GM18858 (cell line): ENCODE results near the gene TBC1D22B.
A peak's percentile ranks its signal among the peaks of the same experiment; 100 is the strongest.

Experiments used
- ATAC-seq: cut with Tn5 transposase; IDR thresholded peaks from one replicate; pipeline ENCODE4 v1.9.1; 2021; ENCODE audit not compliant: unreplicated experiment

TBC1D22B gene, protein sequence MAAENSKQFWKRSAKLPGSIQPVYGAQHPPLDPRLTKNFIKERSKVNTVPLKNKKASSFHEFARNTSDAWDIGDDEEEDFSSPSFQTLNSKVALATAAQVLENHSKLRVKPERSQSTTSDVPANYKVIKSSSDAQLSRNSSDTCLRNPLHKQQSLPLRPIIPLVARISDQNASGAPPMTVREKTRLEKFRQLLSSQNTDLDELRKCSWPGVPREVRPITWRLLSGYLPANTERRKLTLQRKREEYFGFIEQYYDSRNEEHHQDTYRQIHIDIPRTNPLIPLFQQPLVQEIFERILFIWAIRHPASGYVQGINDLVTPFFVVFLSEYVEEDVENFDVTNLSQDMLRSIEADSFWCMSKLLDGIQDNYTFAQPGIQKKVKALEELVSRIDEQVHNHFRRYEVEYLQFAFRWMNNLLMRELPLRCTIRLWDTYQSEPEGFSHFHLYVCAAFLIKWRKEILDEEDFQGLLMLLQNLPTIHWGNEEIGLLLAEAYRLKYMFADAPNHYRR

DNA sequence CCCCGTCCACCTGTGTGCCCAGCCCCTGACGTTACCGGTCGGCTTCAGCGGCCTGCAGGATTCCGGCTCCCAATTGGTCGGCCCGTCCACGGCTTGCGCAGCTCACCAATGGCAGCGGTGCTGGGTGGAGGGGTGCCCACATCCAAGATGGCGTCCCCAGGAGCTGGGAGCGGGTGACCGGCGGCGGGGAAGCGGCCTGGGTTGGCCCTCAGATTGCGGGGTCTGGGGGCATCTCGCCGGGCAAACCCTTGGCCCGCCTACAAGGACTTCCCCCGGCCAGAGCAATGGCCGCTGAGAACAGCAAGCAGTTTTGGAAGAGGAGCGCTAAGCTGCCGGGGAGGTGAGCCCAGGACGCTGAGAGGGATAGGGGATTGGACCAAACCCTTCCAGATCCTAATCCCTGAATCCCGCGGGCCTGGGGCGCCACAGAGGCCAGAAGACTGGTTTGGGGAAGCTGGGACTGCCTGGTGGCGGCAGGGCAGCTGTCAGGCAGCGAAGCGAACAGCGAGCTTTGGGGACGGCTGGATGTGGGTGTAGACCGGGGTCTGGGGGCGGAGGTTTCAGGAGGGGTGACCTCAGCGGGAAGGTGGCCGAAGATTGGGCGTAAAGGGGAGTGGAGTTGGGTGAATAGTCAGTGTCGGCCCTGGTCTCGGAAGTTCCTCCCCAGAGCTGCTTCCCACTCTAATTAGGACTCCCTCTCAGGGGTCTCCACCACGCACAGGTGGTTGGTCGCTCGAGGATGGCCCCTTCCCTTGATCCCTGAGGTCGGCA, at the start of gene TBC1D22B, which contains the start of gene TMEM217:
Gene TBC1D22B (plus strand): TSS at position 139 of the 771 bp plus-strand sequence. CDS start 146 bp downstream, at position 285.
Gene TMEM217 (minus strand): TSS at position 511 of the 771 bp plus-strand sequence. CDS start 39,114 bp downstream, outside the sequence.
- peak; percentile 72 for ATAC-seq

DNA sequence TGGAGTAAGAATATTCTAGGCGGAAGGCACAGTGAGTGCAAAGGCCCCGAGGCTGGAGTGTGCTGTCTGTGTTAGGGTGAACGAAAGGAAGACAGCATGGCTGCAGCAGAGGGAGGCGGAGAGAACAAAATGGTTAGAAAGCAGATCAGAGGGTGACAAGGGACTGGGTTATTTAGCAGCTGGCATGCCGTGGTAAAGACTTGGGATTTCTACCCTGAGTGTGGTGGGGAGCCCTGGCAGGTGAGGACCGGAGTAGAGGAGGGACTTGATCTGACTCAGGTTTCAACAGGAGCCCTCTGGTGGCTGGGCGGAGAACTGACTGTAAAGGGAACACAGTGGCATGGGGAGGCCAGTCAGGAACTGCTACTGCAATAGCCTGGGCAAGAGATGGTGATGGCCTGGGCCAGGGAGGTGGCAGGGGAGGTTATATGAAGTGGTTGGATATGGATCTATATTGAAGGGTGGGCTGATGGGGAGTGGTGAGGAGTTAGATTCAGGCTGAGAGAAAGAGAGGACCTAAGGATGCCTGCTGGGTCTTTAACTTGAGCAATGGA, 49.6 kb upstream of the TBC1D22B start:
- ATAC-seq, result no peak

DNA sequence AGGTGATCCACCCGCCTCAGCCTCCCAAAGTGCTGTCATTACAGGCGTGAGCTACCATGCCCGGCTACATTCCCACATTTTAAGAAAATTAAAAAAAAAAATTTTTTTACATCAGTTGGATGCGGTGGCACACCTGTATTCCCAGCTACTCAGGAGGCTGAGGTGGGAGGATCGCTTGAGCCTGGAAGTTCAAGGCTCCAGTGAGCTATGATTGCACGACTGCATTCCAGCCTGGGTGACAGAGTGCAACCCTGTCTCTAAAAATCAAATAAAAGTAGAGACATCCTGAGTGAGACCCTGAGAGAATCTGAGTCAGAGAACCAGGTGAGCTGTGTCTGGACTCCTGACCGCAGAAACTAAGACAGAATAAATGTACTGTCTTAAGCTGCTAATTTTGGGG, 48.8 kb upstream of the TBC1D22B start:
- ATAC-seq, result no peak

DNA sequence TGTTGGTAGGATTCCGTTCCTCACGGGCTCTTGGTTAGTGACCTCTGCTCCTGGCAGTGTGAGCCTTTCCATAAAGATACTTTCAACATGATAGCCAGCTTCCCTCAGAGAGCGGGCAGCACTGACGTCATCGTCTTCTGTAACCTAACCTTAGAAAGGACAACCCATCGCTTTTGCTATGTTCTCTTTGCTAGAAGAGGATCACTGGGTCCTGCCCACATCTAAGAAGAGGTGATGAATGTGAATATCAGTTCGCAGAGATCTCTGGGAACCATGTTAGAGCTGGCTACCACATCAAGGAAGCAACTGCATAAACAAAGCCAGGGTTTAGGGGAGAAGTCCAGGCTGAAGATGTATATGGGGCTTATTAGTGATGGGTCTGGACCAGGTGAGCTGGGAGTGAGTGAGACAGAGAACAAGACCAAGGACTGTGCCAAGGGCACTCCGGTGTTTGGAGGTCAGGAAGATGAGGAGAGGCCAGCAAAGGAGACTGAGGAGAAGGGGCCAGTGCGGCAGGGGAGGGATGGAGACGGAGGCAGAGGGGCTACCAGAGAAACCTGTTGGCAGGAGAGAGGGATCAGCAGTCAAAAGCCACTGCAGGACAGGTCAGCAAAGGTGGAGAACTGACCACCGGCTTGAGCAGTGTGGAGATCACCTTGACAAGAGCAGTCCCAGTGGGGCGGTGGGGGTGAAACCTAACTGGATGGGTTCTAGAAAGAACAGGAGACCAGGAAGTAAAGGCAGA, 47.9 kb upstream of the TBC1D22B start:
- ATAC-seq, result no peak

DNA sequence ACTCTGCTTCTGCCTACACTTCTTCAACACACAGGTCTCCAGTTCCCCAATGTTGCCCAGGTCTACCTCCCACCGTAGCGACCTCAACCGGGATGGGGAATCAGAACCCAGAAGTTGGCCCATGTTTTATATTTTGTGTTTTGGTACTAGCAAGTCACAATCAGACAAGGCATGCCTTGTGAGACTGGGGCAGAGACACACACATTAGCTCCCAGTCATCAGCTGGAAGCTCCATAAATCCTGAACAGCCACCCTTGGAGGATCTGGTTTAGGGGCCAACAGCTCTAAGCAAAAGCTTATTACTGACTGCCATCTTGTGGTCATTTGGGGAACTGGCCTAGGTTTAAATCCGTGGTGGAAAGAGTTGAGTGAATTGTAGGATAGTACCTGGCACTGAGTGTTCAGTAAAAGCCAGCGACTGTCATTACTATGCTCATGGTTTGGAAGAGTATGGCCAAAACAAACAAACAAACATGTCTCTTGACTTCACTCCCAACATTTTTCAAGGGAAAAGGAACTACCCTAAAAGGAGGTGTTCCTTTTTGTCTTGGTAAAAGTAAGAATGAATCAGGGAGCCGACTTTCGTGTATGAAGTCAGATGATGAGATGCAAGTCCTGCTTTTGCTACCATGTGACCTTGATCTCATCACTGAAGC, 47.1 kb upstream of the TBC1D22B start:
- no peak for ATAC-seq

DNA sequence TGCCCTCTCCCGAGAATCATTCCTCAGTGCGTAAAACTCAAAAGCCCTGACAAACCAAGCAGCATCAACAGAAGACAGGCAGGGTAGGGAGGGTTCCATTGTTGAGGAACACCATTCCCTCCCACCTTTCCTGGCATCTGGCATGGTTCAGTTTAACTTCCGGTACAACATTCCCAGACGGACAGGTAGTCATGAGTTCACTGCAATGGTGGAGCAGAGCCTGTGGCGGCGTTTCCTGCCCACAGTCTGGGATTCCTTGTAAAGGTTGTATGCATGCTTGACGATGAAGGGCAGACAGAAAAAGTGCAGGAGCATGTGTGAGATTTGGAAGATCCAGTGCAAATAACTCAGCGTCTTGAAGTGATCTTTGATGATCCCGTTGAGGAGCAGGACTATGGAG, 45.3 kb upstream of the TBC1D22B start:
- no peak for ATAC-seq

DNA sequence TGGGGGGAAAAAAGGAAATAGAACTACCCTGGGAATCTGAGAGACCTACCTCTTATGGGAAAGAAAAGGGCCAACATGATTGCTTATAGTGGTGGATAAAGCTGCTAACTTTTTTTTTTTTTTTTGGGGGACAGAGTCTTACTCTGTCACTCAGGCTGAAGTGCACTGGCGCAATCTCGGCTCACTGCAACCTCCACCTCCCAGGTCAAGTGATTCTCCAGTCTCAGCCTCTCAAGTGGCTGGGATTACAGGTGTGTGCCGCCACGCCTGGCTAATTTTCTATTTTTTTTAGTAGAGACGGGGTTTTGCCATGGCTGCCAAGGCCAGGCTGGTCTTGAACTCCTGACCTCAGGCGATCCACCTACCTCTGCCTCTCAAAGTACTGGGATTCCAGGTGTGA, 39.5 kb upstream of the TBC1D22B start:
- no peak for ATAC-seq

DNA sequence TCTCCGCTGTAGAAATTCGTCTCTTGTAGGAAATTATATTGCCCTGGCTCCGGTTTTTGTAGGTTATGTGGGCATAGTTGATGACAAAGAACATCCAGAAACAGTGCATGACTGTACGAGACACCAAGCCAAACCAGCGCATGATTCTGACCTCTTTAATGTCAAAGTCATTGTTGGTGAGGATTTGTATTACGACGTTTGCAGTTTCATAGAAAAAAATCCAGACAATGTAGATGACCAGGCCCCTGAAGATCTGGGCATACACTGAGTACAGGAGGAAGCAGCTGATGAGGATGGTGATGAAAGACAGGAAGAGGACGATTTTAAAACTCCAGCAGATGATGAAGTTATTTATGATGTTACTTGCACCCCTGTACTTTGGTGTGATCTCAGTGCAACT, 39.1 kb upstream of the TBC1D22B start:
- ATAC-seq, result no peak

DNA sequence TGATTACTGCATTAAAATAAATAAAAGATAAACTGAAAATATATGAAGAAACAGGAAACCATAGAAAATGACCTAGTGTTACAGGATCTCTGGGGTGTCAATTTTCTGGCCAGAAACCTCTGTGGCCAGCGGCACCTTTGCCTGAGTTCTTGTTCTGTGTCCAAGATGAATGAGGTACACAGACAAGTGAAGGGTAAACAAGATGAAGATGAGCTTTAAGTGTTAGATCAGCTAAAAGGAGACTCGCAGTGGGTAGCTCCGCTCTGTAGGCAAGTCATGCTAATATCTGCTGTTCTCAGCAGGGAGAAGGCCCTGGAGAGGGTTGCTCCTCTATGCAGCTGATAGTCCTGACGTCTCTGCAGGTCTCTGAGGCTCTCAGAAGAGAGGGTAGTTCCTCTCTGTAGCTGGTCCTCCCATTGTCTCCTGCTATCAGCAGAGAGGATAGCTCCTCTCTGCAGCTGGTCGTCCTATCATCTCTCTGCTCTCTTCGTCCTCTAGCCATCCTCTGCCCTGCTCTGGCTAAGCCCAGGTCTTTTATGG, 35.9 kb upstream of the TBC1D22B start:
- no peak for ATAC-seq

DNA sequence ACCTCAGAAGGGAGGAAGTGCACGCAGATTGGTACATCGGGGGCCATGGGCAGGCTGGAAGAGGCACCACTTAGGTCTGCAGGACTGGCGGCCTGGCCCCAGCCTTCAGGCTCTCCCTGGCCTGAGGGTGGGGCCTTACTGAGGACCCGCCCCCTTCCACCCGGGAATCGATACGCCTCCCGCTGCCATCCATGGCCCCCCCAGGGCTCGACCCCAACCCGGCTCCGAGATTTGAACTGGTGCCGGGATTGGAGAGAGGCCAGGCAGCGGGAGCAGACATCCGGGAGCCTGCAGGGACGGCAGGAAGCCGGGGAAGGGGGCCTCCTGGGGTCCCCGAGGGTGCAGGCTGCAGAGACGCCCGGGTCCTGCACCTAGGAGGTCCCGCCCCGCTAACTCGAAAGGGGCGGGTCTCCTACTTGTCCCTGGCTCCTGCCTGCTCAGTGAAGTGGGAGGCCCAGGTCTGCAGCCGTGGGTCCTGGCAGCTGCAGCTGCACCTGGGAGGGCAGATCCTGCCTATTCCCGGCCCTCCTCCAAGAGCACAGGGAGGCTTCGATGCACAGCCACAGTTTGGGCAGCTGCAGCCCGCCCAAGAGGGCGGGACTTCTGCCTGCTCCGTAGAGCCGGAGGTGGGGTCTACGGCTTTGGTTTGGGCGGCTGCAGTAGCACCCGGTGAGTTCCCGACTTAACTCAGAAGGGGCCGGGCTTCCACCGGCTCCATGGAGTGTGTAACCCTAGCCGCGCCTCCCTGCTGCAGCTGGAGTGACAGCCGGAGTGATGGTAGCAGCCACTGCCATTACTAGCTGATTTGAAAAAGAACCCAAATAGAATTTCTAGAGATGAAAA, 35.2 kb upstream of the TBC1D22B start:
- peak; percentile 72 for ATAC-seq

DNA sequence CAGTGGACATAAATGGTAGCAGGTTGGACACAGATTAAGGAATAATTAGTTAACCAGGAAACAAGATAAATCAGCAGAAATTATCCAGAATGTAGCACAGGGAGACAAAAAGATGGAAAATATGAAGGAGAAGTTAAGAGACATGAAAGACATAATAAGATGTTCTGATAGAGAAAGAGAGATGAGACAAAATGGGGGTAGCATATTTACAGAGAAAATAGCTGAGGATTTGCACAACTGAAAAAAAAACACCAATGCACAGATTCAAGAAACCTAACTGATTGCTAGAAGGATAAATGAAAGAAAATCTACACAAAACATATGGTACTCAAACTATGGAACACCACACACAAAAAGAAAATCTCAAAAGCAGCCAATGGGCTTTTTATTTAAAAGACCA, 34.6 kb upstream of the TBC1D22B start:
- no peak for ATAC-seq

DNA sequence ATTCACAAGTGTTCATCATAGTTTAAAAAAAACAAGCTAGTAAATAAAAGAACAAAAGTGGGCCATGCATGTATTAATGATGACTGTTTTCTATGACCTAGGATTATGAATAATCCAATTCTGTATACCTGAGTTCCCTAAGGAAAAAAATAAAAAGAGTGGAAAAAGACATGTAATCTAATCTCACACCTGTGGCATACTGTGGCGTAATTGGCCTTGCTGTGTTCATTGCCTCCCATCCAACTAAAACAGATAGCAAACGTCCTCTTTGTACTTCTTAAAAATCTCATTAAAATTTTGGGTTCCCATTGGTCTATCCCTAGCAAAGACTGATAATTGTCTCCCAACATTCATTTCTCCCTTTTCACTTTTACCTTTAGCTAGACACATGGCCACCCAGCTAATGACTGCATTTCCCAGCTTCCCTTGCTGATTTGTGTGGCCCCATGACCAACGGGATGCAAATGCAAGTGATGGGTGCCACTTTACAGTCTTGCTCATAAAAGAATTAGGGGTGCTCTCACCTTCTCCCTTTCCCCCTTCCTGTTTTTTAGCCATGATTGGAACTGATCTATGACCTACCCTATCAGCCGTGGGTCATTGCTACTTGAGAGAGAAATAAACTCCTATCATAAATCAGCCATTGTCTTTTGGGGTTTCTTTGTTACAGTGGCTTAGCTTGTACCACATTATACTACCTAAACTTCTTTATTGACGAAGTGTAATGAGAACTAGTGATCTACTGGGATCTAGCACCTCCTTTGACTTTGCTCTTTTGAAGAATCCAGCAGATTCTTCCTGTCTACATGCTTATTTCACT, 32.0 kb upstream of the TBC1D22B start:
- no peak for ATAC-seq

DNA sequence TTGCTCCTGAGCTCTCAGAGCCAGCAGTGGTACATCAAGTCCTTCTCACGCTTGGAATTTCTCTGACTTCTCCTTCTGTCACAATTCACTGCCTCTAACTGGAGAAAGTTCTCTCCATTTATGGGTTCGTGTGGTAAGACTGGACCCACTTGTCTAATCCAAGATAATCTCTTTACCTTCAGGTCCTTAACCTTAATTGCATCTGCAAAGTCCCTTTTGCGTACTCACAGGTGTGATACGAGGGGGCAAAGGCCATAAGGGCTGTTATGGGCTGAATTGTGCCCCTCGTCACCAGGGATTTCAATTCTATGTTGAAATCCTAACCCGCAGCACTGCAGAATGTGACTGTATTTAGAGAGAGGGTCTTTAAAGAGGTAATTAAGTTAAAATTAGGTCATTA, 27.5 kb upstream of the TBC1D22B start:
- no peak for ATAC-seq

DNA sequence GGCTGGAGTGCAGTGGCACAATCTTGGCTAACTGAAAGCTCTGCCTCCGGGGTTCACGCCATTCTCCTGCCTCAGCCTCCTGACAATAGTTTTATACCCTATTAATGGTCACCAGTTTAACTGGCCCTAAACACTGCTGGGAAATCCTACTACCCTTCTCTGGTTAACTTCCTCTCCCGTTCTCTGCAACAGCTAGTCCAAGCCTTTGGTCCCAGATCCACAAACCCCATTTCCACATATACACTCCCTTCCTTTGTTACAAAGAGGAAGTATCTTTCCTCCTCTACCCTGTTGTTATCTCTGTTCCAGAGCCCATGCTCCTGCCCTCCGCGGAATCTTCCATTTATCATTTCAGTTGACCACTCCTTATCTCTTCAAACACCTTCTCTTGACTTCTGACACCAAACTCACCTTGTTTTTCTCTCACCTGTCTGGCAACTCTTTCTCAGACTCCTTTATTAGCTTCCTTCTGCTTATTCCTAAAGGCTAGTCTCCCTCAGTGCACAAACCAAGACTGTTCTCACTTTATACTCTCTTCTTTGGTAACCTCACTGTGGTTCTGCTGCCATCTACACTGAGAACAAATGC, 25.0 kb upstream of the TBC1D22B start:
- no peak for ATAC-seq

DNA sequence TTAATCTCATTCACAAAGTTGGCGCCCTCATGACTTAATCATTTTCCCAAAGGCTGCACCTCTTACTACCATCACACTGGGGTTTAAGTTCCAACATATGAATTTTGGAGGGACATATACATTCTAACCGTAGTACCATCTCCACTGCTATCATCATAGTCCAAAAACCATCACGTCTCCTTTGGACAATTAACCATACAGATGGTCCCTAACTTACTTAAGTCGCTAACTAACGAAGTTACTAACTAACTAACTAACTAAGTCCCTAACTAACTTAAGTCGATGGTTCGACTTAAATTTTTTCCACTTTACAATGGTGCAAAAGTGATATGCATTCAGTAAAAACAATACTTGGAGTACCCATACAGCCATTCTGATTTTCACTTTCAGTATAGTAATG, 24.0 kb upstream of the TBC1D22B start:
- no peak for ATAC-seq

DNA sequence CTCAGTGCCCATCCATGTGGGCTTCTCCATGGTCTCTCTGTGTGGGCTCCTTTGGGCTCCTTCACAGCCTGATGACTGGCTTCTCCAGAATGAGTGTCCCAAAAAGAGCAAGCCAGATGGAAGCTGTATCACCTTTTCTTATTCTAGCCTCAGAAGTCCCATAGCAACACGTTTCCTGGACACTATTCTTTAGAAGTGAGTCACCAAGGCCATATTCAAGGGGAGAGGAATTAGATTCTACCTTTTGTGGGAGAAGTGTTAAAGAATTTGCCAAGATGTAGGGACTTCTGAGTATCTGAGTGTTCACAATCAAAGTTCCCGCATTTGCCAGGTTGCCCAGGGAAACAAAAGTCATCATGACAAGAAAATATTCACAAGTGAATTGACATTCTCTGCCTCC, 20.7 kb upstream of the TBC1D22B start:
- no peak for ATAC-seq

DNA sequence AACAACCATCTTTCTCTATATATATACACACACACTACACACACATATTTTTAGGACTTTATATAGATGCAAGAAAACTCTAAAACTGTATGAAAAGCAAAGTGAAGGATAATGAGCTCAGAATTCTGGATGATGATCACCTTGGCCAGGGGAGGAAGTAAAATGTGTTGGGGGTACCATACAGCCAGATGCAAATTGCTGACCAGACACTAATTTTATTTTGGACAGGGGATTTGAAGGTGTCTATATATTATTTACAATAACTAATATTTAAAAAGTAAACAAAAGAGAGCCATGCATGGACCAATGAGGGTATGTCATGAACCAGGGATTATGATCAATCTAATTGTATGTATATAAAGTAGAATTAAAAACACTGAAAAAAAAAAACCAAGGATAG, 19.8 kb upstream of the TBC1D22B start:
- no peak for ATAC-seq

DNA sequence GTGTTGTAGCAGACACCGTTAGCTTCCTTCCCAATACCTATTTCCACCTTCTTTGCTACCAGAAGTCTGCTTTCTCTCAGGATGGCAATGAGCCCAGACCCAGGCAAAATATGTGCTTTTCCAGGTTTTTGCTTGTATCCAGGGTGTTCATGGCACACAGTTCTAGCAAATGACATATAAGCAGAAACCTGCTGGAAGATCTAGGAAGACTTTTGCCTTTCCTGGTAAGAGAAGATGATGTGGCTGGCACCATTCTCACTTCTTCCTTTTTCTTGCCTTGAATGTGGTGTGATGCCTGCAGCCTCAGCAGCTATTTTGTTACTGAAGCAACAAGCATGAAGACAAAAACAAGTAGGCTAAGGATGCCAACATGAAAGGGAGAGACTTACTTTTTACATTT, 19.2 kb upstream of the TBC1D22B start:
- ATAC-seq, result no peak
